Activated CD4-positive, alpha-beta T cell treated with anti-CD3 and anti-CD28 coated beads, Interleukin-2, amount 10 ng/mL, durations not matched to agents 24 days and 14 days (primary cell): ENCODE results near the gene CALN1. TPM values are rescaled to one million over a fixed set of nuclear protein-coding genes. Genes with fewer than 3 reads are reported as not detected.
"Not testable (repeated sequence)": the region's sequence is repeated elsewhere in the genome, so short reads cannot be mapped to it uniquely, and the experiment has no call there.

Experiments used
- DNase-seq: peaks from one replicate; pipeline ENCODE4 v3.0.0; 2022
- H3K27ac Mint-ChIP-seq: one replicate; pipeline ENCODE4 v1.8.0; 2022; ENCODE audit warnings: mild to moderate bottlenecking, mixed read lengths
- H3K27me3 Mint-ChIP-seq: one replicate; pipeline ENCODE4 v1.8.0; 2022; ENCODE audit warnings: mixed read lengths
- H3K36me3 Mint-ChIP-seq: one replicate; pipeline ENCODE4 v1.8.0; 2022; ENCODE audit warnings: low read depth, mild to moderate bottlenecking, mixed read lengths
- H3K4me1 Mint-ChIP-seq: one replicate; pipeline ENCODE4 v1.8.0; 2021; ENCODE audit warnings: mixed read lengths
- H3K4me3 Mint-ChIP-seq: one replicate; pipeline ENCODE4 v1.8.0; 2022; ENCODE audit warnings: mild to moderate bottlenecking, moderate library complexity, mixed read lengths
- H3K9me3 Mint-ChIP-seq: one replicate; pipeline ENCODE4 v1.8.0; 2021; ENCODE audit warnings: mixed read lengths
- intact Hi-C: fragments of 100-400 bp; cut with micrococcal nuclease; formaldehyde crosslinking; loops from one replicate; pipeline ENCODE4 v1.15.1; 2023
- total RNA-seq: library from RNA; stranded (reverse); gene quantifications from 2 replicates; pipeline ENCODE4 v1.2.3, GENCODE V29; 2022

CALN1 gene
- total RNA-seq, 1 donor from 2014 or later: not detected

DNA sequence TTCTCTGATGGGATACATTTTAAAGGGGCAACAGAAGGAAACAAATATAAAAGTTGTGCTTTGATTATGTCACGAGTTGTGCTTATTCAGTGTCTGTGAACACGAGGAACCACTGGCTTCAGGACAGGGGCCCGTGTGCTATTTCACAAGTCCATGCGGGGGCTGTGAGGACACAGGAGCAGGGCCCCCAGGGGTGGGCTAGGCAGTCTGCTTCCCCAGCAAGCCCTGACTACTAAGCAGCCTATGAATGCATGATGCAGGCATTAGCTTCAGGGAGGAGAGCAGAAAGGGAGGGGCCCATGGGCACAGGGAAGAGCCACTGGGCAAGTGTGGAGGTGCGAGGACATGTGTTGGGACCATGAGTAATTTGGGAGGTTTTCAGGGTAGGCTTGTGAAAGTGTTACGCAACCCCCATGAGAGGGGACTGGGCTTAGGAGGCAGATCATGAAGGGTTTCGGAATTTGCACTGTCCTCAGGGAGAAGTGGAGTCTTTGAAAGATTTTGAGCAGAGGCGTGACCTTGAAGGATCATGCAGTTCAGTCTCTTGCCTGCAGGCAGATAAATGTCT is 424.9 kb downstream of the CALN1 start:
- Mint-ChIP-seq H3K9me3 (peaks cover 4% of the 10 kb centered on the region), H3K27ac (no peak overlapping the region), H3K36me3 (no peaks in the 10 kb centered on the region), H3K27me3 (no peaks in the 10 kb centered on the region), H3K4me1 (no peaks in the 10 kb centered on the region), H3K4me3 (no peak overlapping the region)
- no peak for DNase-seq
- intact Hi-C loops: no loop called here

- no peaks in the 10 kb centered on the region for H3K4me1 Mint-ChIP-seq
- no peak for DNase-seq
- no peaks in the 10 kb centered on the region for H3K27me3 Mint-ChIP-seq
- intact Hi-C loops: no loop called here
- peaks cover under 1% of the 10 kb centered on the region for H3K9me3 Mint-ChIP-seq
- H3K4me3 Mint-ChIP-seq: no peak overlapping the region
- H3K36me3 Mint-ChIP-seq: no peaks in the 10 kb centered on the region
- no peak overlapping the region for H3K27ac Mint-ChIP-seq
These were observed 427.8 kb downstream of the CALN1 start for GRCh38 chr7:71984348-71984747.

DNA sequence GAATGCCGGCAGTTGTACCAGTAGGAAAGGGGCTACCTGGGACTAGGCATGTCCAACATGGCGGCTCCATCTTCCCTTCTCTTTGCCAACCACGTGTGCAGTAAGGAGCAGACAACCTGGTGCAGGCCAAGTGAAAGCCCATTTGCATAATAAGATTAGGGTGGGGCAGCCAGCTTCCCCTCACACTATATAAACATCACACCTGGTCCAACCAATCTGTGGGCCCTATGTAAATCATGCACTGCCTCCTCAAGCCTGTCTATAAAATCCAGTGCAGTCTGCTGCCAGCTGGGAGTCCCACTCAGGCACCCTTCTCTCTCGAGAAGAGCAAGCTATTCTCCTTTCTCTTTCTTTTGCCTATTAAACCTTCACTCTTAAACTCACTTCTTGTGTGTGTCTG is 429.3 kb downstream of the CALN1 start:
- no peak overlapping the region for H3K27ac Mint-ChIP-seq
- no peaks in the 10 kb centered on the region for H3K36me3 Mint-ChIP-seq
- no peak overlapping the region for H3K4me3 Mint-ChIP-seq
- H3K4me1 Mint-ChIP-seq: no peaks in the 10 kb centered on the region
- no peaks in the 10 kb centered on the region for H3K27me3 Mint-ChIP-seq
- intact Hi-C loops: no loop called here
- no peak for DNase-seq
- H3K9me3 Mint-ChIP-seq: no peaks in the 10 kb centered on the region

GRCh38 chr7:71976645-71977044 is 435.5 kb downstream of the CALN1 start:
- Mint-ChIP-seq H3K4me1 (no peaks in the 10 kb centered on the region), H3K9me3 (peaks cover 4% of the 10 kb centered on the region), H3K4me3 (no peak overlapping the region), H3K27me3 (no peaks in the 10 kb centered on the region), H3K36me3 (no peaks in the 10 kb centered on the region), H3K27ac (no peak overlapping the region)
- no peak for DNase-seq
- intact Hi-C loops: no loop called here

DNA sequence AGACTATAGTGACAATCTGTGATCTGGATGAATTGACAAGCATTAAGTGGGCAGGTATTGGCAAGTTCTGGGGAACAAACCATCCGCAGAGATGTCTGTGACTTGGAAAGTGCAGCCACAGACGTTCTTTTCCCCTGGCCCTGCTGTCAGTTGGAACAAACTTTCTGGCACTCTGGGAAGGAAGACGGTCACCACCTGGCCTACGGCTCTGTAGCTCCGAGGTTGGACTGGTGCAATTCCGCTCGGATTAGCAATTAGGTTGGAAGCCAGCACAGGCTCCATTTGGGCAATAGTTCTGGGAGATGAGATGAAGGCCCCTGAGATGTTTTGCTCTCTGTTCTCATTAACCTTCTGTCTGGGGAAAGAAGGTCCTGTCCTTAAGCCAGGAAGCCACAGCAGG is 437.5 kb downstream of the CALN1 start:
- Mint-ChIP-seq H3K27ac (no peak overlapping the region), H3K4me1 (no peaks in the 10 kb centered on the region), H3K27me3 (no peaks in the 10 kb centered on the region), H3K36me3 (no peaks in the 10 kb centered on the region), H3K4me3 (no peak overlapping the region), H3K9me3 (peaks cover 4% of the 10 kb centered on the region)
- DNase-seq: no peak
- intact Hi-C loops: no loop called here

DNA sequence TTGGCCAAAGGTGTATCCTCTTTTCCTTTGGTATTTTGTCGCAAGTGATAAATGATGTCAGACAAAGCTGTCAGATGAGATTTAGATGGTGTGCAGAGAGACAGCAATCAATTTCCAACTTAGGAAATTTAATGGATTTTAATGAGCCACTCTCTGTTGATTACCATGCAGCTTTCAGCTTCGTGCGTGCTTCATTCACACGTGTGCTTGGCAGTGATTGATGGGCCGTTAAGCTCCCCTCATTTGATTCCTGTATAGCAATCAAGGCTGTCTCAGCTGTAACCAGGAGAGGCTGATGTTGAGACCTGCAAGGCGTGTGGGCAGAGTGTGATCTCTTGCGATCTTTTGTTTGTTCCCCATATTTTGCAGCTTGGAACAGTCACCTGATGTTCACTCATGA is 439.6 kb downstream of the CALN1 start:
- no peak overlapping the region for H3K27ac Mint-ChIP-seq
- H3K36me3 Mint-ChIP-seq: no peaks in the 10 kb centered on the region
- peaks cover 4% of the 10 kb centered on the region for H3K9me3 Mint-ChIP-seq
- H3K27me3 Mint-ChIP-seq: no peaks in the 10 kb centered on the region
- H3K4me1 Mint-ChIP-seq: no peaks in the 10 kb centered on the region
- no peak for DNase-seq
- intact Hi-C loops: no loop called here
- H3K4me3 Mint-ChIP-seq: no peak overlapping the region

DNA sequence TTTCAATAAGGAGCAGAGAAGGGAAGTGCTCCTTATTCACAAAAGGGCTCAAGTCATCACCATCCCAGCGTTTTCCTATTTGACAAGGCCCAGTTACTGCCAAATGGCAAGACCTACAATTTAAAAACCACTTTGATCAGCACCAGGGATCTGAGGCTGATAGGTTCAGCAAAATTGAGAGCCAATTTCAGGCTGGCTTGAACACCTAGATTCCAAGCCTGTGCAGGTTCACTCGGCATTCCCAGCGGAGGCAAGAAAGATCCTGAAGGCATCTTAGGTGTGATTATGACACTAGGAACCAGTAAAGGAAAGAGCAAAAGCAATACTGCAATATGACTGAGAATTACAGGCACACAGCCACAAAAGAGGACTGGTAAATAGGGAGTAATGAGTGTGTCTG is 441.4 kb downstream of the CALN1 start:
- DNase-seq: no peak
- H3K4me3 Mint-ChIP-seq: no peak overlapping the region
- intact Hi-C loops: no loop called here
- no peaks in the 10 kb centered on the region for H3K4me1 Mint-ChIP-seq
- H3K9me3 Mint-ChIP-seq: no peaks in the 10 kb centered on the region
- H3K36me3 Mint-ChIP-seq: no peaks in the 10 kb centered on the region
- H3K27ac Mint-ChIP-seq: no peak overlapping the region
- H3K27me3 Mint-ChIP-seq: no peaks in the 10 kb centered on the region

- Mint-ChIP-seq H3K4me3 (no peak overlapping the region), H3K27me3 (no peaks in the 10 kb centered on the region), H3K27ac (no peak overlapping the region), H3K9me3 (peaks cover 6% of the 10 kb centered on the region), H3K36me3 (no peaks in the 10 kb centered on the region), H3K4me1 (no peaks in the 10 kb centered on the region)
- no peak for DNase-seq
- intact Hi-C loops: no loop called here
These were observed 449.5 kb downstream of the CALN1 start for GRCh38 chr7:71962636-71963035.

GRCh38 chr7:71961283-71961682 is 450.9 kb downstream of the CALN1 start:
- Mint-ChIP-seq H3K27me3 (no peaks in the 10 kb centered on the region), H3K4me1 (no peaks in the 10 kb centered on the region), H3K9me3 (peaks cover 6% of the 10 kb centered on the region), H3K27ac (no peak overlapping the region), H3K36me3 (no peaks in the 10 kb centered on the region), H3K4me3 (no peak overlapping the region)
- DNase-seq: no peak
- intact Hi-C loops: no loop called here

DNA sequence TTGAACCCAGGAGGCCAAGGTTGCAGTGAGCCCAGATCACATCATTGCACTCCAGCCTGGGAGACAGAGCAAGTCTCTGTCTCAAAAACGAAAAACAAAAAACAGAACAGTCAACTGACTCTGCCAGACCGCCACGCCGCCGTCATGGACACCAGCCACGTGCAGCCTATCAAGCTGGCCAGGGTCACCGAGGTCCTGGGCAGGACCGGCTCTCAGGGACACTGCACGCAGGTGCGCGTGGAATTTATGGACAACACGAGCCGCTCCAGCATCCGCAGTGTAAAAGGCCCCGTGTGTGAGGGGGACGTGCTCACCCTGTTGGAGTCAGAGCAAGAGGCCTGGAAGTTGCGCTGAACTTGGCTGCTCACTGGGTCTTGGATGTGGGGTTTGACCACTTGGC is 470.0 kb downstream of the CALN1 start:
- Mint-ChIP-seq H3K27me3 (no peaks in the 10 kb centered on the region), H3K9me3 (peaks cover 10% of the 10 kb centered on the region), H3K36me3 (no peaks in the 10 kb centered on the region), H3K27ac (no peak overlapping the region), H3K4me3 (no peak overlapping the region), H3K4me1 (no peaks in the 10 kb centered on the region)
- DNase-seq: no peak
- intact Hi-C loops: no loop called here

GRCh38 chr7:71937840-71938371 is 474.2 kb downstream of the CALN1 start:
- Mint-ChIP-seq H3K4me3 (no peak overlapping the region), H3K27ac (no peak overlapping the region), H3K4me1 (no peaks in the 10 kb centered on the region), H3K36me3 (no peaks in the 10 kb centered on the region), H3K9me3 (peaks cover 18% of the 10 kb centered on the region), H3K27me3 (no peaks in the 10 kb centered on the region)
- no peak for DNase-seq
- intact Hi-C loops: no loop called here

GRCh38 chr7:71935674-71936073 is 476.5 kb downstream of the CALN1 start:
- H3K27me3 Mint-ChIP-seq: no peaks in the 10 kb centered on the region
- DNase-seq: no peak
- peaks cover 13% of the 10 kb centered on the region for H3K9me3 Mint-ChIP-seq
- H3K4me3 Mint-ChIP-seq: no peak overlapping the region
- H3K27ac Mint-ChIP-seq: no peak overlapping the region
- intact Hi-C loops: no loop called here
- no peaks in the 10 kb centered on the region for H3K4me1 Mint-ChIP-seq
- no peaks in the 10 kb centered on the region for H3K36me3 Mint-ChIP-seq

DNA sequence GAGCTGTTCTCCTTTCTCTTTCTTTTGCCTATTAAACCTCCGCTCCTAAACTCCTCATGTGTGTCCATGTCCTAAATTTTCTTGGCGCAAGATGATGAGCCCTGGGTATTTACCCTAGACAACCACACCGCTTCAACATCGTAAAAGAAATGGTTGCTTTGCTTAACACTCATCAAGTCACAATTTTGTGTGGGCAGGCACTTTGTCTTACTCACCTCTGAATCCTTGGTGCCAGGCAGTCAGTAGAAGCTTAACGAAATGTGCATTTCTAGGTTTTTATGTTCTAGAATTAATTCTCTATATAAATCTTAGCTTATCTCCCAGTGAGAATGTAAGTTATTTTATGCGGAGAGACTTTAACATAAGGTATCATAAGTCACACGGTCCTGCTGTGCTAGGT is 478.7 kb downstream of the CALN1 start:
- DNase-seq: no peak
- Mint-ChIP-seq H3K4me1 (no peaks in the 10 kb centered on the region), H3K9me3 (peaks cover 8% of the 10 kb centered on the region), H3K27me3 (no peaks in the 10 kb centered on the region), H3K36me3 (no peaks in the 10 kb centered on the region), H3K27ac (no peak overlapping the region), H3K4me3 (no peak overlapping the region)
- intact Hi-C loops: no loop called here

- no peak for DNase-seq
- H3K4me3 Mint-ChIP-seq: no peak overlapping the region
- intact Hi-C loops: no loop called here
- no peak overlapping the region for H3K27ac Mint-ChIP-seq
- H3K4me1 Mint-ChIP-seq: no peaks in the 10 kb centered on the region
- no peaks in the 10 kb centered on the region for H3K27me3 Mint-ChIP-seq
- H3K9me3 Mint-ChIP-seq: peaks cover 9% of the 10 kb centered on the region
- H3K36me3 Mint-ChIP-seq: no peaks in the 10 kb centered on the region
These were observed 486.5 kb downstream of the CALN1 start for GRCh38 chr7:71925663-71926062.

DNA sequence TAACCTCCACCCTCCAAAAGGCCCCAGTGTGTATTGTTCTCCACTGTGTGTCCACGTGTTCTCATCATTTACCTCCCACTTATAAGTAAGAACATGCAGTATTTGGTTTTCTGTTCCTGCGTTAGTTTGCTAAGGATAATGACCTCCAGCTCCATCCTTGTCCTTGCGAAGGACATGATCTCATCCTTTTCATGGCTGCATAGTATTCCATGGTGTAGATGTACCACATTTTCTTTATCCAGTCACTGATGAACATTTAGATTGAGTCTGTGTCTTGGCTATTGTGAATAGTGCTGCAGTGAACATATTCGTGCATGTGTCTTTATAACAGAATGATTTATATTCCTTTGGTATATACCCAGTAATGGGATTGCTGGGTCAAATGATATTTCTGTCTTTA is 497.9 kb downstream of the CALN1 start:
- H3K36me3 Mint-ChIP-seq, DNase-seq, H3K4me3 Mint-ChIP-seq, H3K4me1 Mint-ChIP-seq, intact Hi-C loops, H3K27ac Mint-ChIP-seq, H3K27me3 Mint-ChIP-seq: not testable (repeated sequence)
- H3K9me3 Mint-ChIP-seq: peaks cover 11% of the 10 kb centered on the region
